NB4 (cell line): ENCODE results near the gene VENTX.

Experiments used
- DNase-seq: peaks from one replicate; pipeline ENCODE4 v3.0.0; 2010; ENCODE audit warnings: low read depth
- H3K4me3 ChIP-seq: one replicate; pipeline ENCODE4 v1.5.1; 2011; ENCODE audit warnings: mild to moderate bottlenecking, low read depth, low read length, moderate library complexity
- MYC ChIP-seq: IDR thresholded peaks from 2 replicates; pipeline ENCODE4 v1.6.1; 2011; ENCODE audit warnings: low read depth, low read length
- POLR2A ChIP-seq: IDR thresholded peaks from 2 replicates; pipeline ENCODE4 v1.6.1; 2011; ENCODE audit warnings: mild to moderate bottlenecking; ENCODE audit not compliant: insufficient read length; ENCODE audit errors: extremely low read depth
- TF ChIP-seq, protein P1 (sequence below): IDR thresholded peaks from 2 replicates; pipeline ENCODE4 v1.6.1; 2011; ENCODE audit warnings: low read depth, low read length
- TF ChIP-seq, protein P2 (sequence below): IDR thresholded peaks from one replicate; pipeline ENCODE4 v1.5.1; 2012; ENCODE audit warnings: low read depth, low read length

The VENTX gene

DNA sequence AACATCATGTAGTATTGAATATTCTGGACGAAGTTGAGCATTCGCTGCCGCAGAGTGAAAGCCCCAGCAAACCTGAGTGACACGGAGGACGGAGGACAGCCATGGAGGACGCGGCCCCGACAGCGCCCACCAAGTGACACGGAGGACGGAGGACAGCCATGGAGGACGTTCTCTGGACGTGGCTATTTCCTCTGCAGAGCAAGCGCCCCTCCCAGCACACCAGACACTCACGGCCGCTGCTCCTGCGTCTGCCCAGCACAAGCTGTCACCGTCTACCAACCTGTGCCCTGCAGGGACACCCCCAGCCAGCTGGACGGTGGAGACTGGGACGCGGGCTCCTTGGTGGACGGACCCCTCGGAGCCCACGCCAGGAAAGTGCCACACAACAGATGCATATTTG is 46.3 kb downstream of the VENTX start:
- DNase-seq, result no peak
- H3K4me3 ChIP-seq, result no peak overlapping the region
- no peak for TF ChIP-seq MYC
- TF ChIP-seq, protein P1, sequence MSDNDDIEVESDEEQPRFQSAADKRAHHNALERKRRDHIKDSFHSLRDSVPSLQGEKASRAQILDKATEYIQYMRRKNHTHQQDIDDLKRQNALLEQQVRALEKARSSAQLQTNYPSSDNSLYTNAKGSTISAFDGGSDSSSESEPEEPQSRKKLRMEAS, result no peak
- no peak for TF ChIP-seq POLR2A
- TF ChIP-seq, protein P2, sequence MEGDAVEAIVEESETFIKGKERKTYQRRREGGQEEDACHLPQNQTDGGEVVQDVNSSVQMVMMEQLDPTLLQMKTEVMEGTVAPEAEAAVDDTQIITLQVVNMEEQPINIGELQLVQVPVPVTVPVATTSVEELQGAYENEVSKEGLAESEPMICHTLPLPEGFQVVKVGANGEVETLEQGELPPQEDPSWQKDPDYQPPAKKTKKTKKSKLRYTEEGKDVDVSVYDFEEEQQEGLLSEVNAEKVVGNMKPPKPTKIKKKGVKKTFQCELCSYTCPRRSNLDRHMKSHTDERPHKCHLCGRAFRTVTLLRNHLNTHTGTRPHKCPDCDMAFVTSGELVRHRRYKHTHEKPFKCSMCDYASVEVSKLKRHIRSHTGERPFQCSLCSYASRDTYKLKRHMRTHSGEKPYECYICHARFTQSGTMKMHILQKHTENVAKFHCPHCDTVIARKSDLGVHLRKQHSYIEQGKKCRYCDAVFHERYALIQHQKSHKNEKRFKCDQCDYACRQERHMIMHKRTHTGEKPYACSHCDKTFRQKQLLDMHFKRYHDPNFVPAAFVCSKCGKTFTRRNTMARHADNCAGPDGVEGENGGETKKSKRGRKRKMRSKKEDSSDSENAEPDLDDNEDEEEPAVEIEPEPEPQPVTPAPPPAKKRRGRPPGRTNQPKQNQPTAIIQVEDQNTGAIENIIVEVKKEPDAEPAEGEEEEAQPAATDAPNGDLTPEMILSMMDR, result no peak

GRCh38 chr10:133285217-133285616 is 47.6 kb downstream of the VENTX start:
- no peak overlapping the region for H3K4me3 ChIP-seq
- TF ChIP-seq MYC (no peak), POLR2A (no peak)
- TF ChIP-seq, protein P2, result no peak
- TF ChIP-seq, protein P1, result no peak
- no peak for DNase-seq

GRCh38 chr10:133286366-133286765 is 48.7 kb downstream of the VENTX start:
- TF ChIP-seq POLR2A (no peak), MYC (no peak)
- TF ChIP-seq, protein P1, result no peak
- TF ChIP-seq, protein P2, result no peak
- no peak for DNase-seq
- H3K4me3 ChIP-seq, result no peak overlapping the region

- no peak for TF ChIP-seq POLR2A
- TF ChIP-seq, protein P1, result no peak
- TF ChIP-seq, protein P2, result no peak
- TF ChIP-seq MYC, result no peak
- DNase-seq, result no peak
- no peak overlapping the region for H3K4me3 ChIP-seq
Observed at GRCh38 chr10:133287832-133288500, 50.3 kb downstream of the VENTX start.

DNA sequence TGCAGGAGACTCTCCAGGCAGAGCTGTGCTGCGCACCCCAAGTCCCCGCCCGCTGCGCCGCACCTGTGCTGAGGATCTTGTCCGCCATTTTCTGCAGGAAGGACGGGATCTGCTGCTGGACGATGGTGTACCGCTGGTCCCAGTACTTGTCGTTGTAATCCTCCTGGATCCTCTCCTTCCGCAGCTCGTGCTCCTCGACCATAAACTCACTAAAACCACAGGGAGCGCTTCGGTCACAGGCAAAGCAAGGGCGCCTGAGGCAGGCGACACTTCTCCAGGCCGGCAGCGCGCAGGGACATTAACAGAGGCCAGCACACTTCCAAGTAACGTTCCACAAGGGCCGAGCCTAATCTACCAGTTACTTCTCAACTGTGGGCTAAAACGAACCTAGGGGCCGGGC is 52.1 kb downstream of the VENTX start:
- no peak for DNase-seq
- H3K4me3 ChIP-seq, result no peak overlapping the region
- TF ChIP-seq, protein P1, result no peak
- TF ChIP-seq POLR2A (no peak), MYC (no peak)
- TF ChIP-seq, protein P2, result no peak
